ENCODE results near the gene AP2A2.

The AP2A2 gene

GRCh38 chr11:925496-926301 lies at the start of gene AP2A2:
Gene AP2A2, plus strand, starts transcription at chr11:925870. Its CDS starts 152 bp downstream, at chr11:926022.
- peak; percentile 91 for DNase-seq (ENCODE audit: low read depth)

- peak; percentile 72 for DNase-seq (ENCODE audit: low read depth)
These were observed 49.1 kb upstream of the AP2A2 start for GRCh38 chr11:876545-876944.

GRCh38 chr11:877565-877964 lies 48.1 kb upstream of the AP2A2 start:
- DNase-seq (ENCODE audit: low read depth) = no peak

GRCh38 chr11:880447-880846 lies 45.2 kb upstream of the AP2A2 start:
- no peak for DNase-seq (ENCODE audit: low read depth)

GRCh38 chr11:882596-882995 lies 43.1 kb upstream of the AP2A2 start:
- DNase-seq (ENCODE audit: low read depth) = peak; percentile 54

DNA sequence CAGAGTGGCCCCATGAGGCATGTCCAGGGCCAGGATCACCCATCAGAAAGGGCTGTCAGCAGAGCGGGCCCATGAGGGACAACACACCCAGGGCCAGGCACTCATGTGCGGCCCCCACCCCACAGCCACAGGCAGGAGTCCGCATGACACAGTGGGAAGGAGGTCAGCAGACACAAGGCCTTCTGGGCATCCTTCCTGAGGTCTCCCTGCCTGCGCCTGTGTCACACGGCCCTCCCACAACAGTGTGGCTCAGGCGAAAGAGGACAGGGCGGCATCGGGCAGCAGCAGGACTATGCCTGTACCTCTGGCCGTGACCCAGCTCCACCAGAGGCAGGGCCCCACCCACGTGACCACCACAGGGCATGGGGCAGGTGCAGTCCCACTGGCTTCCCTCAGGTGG lies 42.1 kb upstream of the AP2A2 start:
- DNase-seq (ENCODE audit: low read depth) = no peak

DNA sequence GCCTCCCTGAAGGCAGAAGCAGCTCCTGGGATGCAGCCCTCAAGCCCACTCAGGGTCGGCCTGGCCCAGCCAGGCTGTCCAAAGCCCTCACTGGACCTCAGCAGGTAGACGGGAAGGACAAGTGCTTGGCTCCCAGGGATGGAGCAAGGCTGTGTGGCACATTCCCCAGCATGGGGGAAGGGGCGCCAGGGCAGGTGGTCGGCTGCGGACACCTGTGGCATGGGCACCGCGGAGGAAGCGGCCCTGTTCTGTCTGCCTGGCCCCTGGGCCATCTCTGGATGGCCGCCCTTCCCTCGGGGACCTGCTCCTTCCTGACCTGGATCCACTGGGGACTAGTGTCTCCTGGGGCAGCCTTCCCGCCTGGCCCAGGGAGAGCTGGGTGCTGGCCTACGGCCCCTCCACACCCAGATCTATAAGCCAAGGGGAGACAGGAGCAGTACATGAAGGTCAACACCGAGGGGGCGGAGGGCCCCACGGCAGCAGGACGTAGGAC lies 41.0 kb upstream of the AP2A2 start:
- DNase-seq (ENCODE audit: low read depth) = no peak

GRCh38 chr11:886568-886967 lies 39.1 kb upstream of the AP2A2 start:
- DNase-seq (ENCODE audit: low read depth) = no peak

DNA sequence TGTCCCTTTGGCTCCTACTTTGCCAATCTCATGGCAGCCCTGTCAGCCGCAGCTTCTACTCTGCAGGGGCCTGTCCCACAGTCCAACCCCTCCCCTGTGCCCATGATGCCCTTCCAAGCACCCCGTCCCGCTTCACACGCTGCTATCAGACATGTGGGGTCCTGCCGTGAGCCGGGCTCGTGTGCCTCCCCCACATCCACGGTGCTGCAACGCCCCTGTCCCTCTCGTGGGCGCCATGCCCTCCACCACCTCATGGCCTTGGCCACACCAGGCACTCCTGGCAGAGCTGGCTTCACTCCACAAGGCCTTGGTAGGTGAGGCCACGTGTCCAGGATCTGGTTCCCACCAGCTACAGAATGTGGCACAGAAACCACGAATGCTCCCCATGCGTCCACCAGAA lies 38.1 kb upstream of the AP2A2 start:
- DNase-seq (ENCODE audit: low read depth) = no peak

- no peak for DNase-seq (ENCODE audit: low read depth)
These were observed 37.1 kb upstream of the AP2A2 start for GRCh38 chr11:888310-889212.

DNA sequence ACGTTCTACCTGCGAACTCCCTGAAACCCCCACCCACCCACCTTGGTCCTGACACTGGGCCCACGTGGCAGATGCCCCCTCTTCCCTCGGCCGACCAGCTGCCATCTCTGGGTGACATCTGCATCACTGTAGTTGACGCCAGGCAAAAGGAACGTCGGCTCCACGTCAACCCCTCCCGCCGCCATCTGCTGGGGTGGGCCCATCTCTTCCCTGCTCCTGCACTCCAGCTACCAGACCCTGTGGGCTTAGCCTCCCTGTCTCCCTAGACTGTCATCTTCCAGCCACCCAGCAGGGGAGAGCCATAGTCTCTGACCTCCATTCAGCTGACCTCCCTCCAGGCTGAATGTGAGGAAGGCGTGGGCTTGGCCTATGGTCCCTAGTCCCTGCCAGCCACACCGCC lies 36.4 kb upstream of the AP2A2 start:
- DNase-seq (ENCODE audit: low read depth) = no peak

DNA sequence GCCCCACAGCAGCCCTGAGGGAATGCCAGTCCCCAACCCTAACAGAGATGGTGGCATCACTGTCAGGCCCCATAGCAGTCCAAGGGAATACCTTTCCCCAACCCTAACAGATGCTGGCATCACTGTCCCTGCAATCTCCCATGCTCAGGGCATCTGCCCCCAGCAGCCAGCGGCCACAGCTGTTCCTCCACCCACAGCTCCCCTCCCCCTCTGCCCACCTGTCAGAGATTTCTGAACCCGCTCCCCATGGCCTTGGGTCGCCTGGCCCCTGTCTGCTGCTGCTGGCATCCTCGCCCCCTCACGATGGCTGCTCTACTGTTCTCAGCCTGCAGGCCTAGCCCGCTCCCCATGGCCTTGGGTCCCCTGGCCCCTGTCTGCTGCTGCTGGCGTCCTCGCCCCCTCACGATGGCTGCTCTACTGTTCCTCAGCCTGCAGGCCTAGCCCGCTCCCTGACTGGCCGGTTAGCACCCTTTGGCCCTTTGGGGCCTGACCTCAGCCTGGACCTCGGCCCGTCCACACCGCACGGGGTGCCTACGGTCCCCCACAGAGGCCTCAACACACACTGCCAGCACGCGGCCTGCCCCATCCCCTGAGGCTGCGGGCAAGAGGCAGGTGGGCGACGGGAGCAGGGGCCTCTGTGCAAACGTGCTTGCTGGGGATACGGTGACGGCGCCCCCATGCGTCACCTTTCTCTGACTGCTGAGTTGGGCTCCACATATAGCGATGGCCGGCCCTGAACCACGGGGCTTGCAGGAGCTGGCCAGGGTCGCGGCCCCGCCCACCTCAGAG lies 35.8 kb upstream of the AP2A2 start:
- no peak for DNase-seq (ENCODE audit: low read depth)

- DNase-seq (ENCODE audit: low read depth) = no peak
These were observed 34.7 kb upstream of the AP2A2 start for GRCh38 chr11:890794-891540.

GRCh38 chr11:893008-893654 lies 32.5 kb upstream of the AP2A2 start:
- no peak for DNase-seq (ENCODE audit: low read depth)

DNA sequence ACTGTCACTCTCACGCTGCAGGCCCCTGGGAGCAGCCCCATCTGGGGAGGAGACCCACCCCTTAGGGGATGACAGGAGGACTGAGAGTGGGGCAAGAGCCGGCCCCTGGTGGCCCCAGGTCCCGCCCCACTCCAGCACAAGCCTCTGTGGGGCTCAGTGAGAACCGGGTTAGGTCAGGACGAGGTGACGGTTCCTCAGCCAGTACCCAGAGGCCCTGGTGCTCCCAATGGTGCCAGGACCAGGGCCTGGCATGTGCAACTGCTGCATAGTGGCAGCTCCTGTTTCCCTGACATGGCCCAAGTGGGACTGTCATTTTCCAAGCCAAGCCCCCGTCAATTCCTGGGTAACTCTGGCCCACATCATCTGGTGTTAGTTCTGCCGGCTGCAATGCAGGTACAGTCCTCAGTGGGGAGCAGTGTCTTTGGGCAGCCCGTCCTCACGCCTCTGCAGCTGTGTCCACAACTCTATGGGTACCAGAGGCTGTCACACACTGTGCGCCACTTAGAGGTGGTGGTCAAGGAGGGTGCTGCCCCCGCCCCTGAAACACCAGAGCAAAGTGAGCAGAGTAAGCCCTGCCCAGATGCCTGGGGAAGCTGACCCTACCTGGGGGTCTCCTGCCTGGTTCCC lies 31.0 kb upstream of the AP2A2 start:
- no peak for DNase-seq (ENCODE audit: low read depth)

GRCh38 chr11:895331-896110 lies 30.1 kb upstream of the AP2A2 start:
- no peak for DNase-seq (ENCODE audit: low read depth)

GRCh38 chr11:897253-898142 lies 28.2 kb upstream of the AP2A2 start:
- no peak for DNase-seq (ENCODE audit: low read depth)

GRCh38 chr11:898143-898511 lies 27.5 kb upstream of the AP2A2 start:
- no peak for DNase-seq (ENCODE audit: low read depth)
